ENCODE measurements around the gene IQGAP1.

- TF ChIP-seq YY1 (IDR thresholded peaks at IDR 0.05) (no peak), CTCF (IDR thresholded peaks at IDR 0.05; ENCODE audit: low read depth, low read length, missing input control) (no peak)
- TF ChIP-seq, protein P1, sequence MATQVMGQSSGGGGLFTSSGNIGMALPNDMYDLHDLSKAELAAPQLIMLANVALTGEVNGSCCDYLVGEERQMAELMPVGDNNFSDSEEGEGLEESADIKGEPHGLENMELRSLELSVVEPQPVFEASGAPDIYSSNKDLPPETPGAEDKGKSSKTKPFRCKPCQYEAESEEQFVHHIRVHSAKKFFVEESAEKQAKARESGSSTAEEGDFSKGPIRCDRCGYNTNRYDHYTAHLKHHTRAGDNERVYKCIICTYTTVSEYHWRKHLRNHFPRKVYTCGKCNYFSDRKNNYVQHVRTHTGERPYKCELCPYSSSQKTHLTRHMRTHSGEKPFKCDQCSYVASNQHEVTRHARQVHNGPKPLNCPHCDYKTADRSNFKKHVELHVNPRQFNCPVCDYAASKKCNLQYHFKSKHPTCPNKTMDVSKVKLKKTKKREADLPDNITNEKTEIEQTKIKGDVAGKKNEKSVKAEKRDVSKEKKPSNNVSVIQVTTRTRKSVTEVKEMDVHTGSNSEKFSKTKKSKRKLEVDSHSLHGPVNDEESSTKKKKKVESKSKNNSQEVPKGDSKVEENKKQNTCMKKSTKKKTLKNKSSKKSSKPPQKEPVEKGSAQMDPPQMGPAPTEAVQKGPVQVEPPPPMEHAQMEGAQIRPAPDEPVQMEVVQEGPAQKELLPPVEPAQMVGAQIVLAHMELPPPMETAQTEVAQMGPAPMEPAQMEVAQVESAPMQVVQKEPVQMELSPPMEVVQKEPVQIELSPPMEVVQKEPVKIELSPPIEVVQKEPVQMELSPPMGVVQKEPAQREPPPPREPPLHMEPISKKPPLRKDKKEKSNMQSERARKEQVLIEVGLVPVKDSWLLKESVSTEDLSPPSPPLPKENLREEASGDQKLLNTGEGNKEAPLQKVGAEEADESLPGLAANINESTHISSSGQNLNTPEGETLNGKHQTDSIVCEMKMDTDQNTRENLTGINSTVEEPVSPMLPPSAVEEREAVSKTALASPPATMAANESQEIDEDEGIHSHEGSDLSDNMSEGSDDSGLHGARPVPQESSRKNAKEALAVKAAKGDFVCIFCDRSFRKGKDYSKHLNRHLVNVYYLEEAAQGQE (IDR thresholded peaks at IDR 0.05), result no peak
Observed at GRCh38 chr15:90470453-90470852, 82.4 kb downstream of the IQGAP1 start.

All from liver (tissue), 2 donors.